WERI-Rb-1 (cell line): ENCODE data around the gene KRTAP10-9.

ENCODE experiments used
- DNase-seq: peaks from one replicate; pipeline ENCODE4 v3.0.0-alpha.2; 2020
- H3K27ac ChIP-seq: fragments of 250-450 bp; sonication (Bioruptor Pico); 2 replicates; pipeline ENCODE4 v1.5.1; 2020; ENCODE audit warnings: mild to moderate bottlenecking, moderate library complexity
- H3K27me3 ChIP-seq: fragments of 250-450 bp; sonication (Bioruptor Pico); 2 replicates; pipeline ENCODE4 v1.5.1; 2021; ENCODE audit warnings: mild to moderate bottlenecking, low read depth, moderate library complexity; ENCODE audit not compliant: insufficient read depth, severe bottlenecking
- H3K36me3 ChIP-seq: fragments of 250-450 bp; sonication (Bioruptor Pico); 2 replicates; pipeline ENCODE4 v1.5.1; 2020; ENCODE audit warnings: mild to moderate bottlenecking, moderate library complexity
- H3K4me3 ChIP-seq: 2 replicates; pipeline ENCODE4 v1.5.1; 2011; ENCODE audit warnings: low read depth, mild to moderate bottlenecking, control low read depth, low read length
- H3K9me3 ChIP-seq: fragments of 250-450 bp; sonication (Bioruptor Pico); 2 replicates; pipeline ENCODE4 v1.5.1; 2021; ENCODE audit warnings: mild to moderate bottlenecking, moderate library complexity; ENCODE audit not compliant: severe bottlenecking
- TF ChIP-seq, protein P1 (sequence below): IDR thresholded peaks from 2 replicates; pipeline ENCODE4 v1.5.1; 2011; ENCODE audit warnings: low read depth, mild to moderate bottlenecking, control low read depth, inconsistent platforms, low read length

Gene KRTAP10-9

DNA sequence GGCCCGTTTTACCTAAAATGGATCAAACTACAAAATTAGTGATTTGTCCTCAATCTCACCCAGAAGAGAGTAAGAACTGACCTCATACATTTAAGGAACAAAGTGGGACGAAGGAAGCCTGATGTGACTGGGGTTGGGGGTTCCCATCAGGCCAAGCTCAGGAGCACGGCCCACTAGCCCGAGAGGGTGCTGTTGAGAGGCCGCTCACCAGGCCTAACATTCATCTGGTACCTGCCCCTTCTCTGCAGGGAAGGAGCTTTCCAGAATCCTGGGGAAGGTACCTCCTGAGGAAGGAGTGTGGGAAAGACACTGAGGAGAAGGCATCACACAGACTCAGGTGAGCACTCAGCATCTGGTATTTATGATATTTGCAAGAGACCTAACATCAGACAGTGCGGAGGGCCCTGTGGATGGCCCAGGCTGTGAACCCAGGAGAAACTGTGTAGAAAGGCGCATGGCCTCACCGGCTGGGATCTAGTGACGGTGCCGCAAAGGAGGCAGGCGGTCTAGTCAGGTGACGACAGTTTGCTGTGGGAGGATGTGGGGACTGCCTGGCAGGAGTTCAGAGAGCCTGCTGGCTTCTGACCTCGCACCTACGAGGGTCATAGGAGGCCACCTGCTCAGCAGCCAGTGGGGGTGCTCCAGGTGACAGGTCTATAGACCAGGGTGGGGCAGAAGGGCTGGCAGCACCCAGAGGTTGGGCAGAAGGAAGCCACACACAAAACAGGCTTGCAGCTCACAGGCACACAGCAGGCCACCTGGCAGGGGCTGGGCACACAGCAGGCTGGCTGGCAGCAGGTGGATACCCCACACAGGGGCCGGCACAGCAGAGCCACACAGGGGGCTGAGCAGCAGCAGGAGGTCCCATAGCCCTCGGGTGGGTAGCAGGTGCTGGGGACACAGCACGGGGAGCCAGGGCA, 27.0 kb downstream of the KRTAP10-9 start:
- Histone ChIP-seq H3K27me3 (no peaks in the 10 kb centered on the region), H3K4me3 (no peak overlapping the region), H3K36me3 (no peaks in the 10 kb centered on the region), H3K9me3 (peaks cover 9% of the 10 kb centered on the region), H3K27ac (no peak overlapping the region)
- TF ChIP-seq, protein P1, sequence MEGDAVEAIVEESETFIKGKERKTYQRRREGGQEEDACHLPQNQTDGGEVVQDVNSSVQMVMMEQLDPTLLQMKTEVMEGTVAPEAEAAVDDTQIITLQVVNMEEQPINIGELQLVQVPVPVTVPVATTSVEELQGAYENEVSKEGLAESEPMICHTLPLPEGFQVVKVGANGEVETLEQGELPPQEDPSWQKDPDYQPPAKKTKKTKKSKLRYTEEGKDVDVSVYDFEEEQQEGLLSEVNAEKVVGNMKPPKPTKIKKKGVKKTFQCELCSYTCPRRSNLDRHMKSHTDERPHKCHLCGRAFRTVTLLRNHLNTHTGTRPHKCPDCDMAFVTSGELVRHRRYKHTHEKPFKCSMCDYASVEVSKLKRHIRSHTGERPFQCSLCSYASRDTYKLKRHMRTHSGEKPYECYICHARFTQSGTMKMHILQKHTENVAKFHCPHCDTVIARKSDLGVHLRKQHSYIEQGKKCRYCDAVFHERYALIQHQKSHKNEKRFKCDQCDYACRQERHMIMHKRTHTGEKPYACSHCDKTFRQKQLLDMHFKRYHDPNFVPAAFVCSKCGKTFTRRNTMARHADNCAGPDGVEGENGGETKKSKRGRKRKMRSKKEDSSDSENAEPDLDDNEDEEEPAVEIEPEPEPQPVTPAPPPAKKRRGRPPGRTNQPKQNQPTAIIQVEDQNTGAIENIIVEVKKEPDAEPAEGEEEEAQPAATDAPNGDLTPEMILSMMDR = no peak
- no peak for DNase-seq

DNA sequence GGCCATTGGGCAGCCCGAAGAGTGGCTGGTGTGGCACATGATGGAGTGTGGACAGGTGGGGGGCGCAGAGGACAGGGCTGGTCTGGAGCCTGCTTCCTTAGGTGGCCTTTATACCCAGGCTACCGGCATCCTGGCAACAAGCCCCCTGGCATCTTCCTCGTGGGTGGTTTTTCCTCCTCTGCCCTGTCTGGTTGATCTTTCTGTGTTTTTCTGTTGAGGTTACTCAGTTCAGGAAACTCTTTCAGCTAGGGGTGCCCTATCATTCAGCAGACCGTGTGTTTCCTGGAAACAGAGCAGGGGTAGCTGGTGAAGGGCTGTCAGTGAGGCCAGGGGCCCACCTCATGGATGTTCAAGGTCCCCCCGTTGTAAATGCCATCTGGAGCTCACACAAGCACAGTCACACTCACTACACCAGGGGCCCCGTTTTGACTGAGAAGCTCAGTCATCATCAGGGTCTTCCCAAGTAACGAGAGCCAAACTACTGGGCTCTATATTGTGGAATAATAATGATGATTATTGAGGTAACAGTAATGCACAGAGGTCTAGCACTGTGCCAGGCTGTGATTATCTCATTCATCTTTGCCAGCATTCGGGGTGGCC, 27.8 kb downstream of the KRTAP10-9 start, which contains the start of gene KRTAP12-4:
Gene KRTAP12-4 (minus strand): TSS at position 84 of the 600 bp plus-strand sequence. CDS start 45 bp downstream, at position 39.
- no peaks in the 10 kb centered on the region for H3K36me3 ChIP-seq
- no peak within 1 kb of the TSS for H3K27ac ChIP-seq
- H3K27me3 ChIP-seq = no peaks in the 10 kb centered on the region
- H3K9me3 ChIP-seq = peaks cover 9% of the 10 kb centered on the region
- no peak for DNase-seq
- no peak within 1 kb of the TSS for H3K4me3 ChIP-seq
- TF ChIP-seq, protein P1 = no peak

DNA sequence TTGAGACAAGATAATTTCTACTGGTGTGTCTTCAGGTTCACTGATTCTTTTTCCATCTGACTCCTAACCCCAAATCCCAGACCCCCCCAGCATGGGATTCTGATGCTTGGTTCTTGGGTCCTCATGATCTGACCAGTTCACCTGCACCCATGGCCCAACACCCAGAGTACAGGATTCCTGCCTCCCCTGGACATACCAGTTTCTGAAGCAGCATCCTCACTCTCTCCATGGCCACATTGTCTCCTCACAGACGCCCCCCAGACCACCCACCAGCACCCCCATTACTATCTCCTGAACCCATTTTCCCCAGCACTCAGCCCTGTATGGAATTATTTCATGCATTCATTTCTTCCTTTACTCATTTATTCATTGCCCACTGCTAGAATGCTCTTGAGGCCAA, 30.0 kb downstream of the KRTAP10-9 start:
- Histone ChIP-seq H3K27me3 (no peaks in the 10 kb centered on the region), H3K4me3 (no peak overlapping the region), H3K36me3 (no peaks in the 10 kb centered on the region), H3K9me3 (peaks cover 13% of the 10 kb centered on the region), H3K27ac (no peak overlapping the region)
- no peak for DNase-seq
- TF ChIP-seq, protein P1 = no peak

DNA sequence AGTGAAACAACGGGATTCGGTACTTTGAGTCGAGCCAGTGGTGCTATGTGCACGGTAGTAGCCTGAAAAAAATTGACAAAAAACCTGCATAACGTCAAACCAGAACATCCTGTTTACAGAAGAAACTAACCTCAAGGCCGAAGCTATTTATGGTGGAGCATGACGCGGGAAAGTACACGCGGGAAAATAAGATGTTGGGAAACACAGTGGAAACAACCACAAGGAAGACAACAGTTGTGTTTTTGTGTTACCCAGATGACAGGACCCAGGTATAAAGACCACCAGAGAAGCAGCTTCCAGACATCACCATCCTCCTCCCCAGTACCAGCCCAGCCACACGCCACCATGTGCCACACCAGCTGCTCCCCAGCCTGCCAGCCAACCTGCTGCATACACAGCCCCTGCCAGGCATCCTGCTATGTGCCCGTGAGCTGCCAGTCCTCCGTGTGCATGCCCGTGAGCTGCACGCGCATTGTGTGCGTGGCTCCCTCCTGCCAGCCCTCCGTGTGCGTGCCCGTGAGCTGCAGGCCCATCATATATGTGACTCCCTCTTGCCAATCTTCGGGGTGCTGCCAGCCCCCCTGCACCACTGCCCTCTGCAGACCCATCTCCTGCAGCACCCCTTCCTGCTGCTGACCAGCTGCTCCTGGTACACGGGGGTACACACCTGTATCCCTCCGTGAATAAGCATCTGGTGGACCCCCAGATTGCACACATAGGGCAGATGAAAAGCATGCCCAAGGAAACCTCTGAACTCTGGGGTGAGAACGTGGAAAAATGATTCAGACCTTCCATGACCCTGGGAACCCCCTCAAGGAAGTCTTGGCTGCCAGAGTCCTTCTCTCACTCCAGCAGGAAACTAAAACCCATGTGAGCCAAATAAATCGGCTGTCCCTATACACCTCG, 31.0 kb downstream of the KRTAP10-9 start, which contains the start of gene KRTAP12-3:
Gene KRTAP12-3 (plus strand): TSS at position 298 of the 906 bp plus-strand sequence. CDS start 48 bp downstream, at position 346.
- Histone ChIP-seq H3K4me3 (no peak within 1 kb of the TSS), H3K27ac (no peak within 1 kb of the TSS), H3K27me3 (no peaks in the 10 kb centered on the region), H3K36me3 (no peaks in the 10 kb centered on the region), H3K9me3 (peaks cover 13% of the 10 kb centered on the region)
- DNase-seq = no peak
- TF ChIP-seq, protein P1 = no peak

DNA sequence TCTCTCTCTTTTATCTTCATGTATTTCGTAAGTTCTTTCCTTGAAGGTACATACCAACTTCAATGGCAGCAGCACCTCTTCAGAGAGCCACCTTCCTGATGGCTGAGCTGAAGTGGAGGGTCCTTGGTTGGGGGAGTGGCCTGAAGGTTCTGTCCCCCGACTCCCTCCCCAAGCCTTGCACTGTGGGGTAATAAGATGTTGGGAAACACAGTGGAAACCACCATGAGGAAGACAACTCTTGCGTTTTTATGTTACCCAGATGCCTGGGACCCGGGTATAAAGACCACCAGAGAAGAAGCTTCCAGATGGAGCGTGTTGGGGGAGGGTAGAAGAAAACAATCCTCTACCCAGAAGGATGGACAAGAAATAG, 31.6 kb downstream of the KRTAP10-9 start:
- DNase-seq = no peak
- H3K36me3 ChIP-seq = no peaks in the 10 kb centered on the region
- H3K27ac ChIP-seq = no peak overlapping the region
- H3K27me3 ChIP-seq = no peaks in the 10 kb centered on the region
- TF ChIP-seq, protein P1 = no peak
- H3K9me3 ChIP-seq = peaks cover 13% of the 10 kb centered on the region
- no peak overlapping the region for H3K4me3 ChIP-seq
